ENCODE data around the gene PPARG.

Gene PPARG

DNA sequence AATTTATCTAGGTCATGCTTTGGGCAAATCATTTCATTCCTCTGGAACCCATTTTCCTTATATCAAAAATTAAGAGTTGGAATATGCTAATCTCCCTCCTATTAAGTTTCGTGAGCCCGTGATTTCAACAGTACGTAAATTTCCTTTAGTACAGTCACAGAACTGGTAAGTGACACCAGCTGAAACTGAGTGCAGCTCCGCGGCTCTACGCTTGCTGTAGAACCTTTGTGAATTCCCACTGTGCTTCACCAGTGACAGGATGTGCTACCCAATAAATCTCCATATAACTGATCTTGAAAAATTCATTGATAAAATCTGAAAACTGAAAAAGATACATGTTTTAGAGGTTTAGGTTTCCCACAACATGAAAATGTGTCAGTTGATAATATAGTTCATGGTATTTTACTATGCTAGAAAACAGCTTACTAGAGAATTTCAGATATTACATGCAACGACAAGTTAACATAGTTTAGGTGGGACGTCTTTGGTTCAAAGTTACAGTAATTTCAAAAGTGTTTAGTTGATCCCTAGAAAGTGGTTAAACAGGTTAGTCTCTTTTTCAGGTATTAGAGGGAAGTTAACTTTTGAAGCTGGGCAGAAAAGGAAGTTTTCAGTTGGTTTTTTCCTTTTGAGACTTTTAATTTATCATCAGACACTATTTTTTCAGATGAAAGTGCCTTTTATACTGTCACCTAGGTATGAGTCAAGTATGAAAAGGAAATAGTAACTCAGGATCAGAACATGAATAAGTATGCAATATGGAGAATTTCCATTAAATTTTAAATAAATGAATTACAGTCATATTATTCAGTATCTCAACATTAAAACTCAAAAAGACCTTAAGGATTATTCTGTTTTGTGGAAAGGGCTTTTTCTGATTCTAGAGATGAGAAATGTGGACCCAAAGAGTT is 57.0 kb downstream of the PPARG start:
- DNase-seq = no peak

DNA sequence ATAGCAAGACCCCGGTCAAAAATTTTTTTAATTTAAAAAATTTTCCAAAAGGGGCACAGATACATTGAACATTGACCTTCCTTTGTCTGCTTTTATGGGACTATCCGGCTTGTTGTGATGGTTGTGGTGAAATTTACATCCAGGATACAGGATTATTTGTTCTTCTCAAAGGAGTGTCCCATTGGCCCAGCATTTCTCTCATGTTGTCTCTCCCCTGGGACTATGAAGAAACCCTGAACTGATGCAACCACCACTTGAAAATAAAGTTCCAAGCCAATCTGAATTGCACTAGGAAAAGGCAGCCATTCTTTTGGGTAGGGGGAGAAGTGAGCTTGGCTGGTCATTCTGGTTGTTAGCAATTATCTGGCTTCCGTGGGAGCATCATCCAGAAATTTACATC is 58.4 kb downstream of the PPARG start:
- no peak for DNase-seq

DNA sequence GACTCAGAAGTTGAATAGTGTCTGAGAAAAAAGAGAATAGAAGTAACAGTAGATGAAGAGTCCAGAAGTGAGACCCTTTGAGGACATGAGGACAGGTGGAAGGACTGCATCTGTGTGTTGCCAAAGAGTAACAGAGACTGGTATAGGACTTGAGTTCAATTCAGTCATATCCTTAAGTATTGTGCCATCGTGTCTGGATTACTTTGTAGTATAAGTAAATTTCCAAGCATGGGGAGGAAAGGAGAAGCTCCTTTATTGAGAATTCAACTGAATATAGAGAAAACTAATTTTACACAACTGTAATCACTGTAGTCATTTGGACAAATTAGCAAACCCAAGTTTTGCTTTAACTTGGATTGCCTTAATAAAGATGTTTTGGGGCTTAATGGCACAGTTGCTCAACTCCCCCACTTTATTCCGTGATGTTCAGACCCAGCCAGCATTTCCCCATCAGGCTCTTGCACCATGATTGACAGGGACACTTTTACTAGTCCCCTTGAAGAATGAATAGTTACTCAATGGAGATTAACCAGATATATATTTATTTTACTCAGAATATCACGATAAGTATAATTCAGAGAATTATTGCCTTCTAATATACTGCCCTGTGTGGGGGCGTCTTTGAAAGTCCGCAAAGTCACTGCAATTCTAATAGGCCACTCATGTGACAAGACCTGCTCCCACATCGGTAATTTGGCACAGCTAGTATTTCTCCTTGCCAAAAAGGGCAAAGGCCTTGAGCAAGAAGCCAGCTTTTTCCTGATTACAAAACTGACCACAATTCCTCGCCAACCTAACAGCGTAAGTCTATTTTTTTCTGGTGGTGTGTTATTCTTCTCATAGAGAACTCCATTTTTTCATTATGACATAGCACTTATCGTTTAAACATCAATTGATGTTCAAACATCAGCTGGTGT is 61.3 kb downstream of the PPARG start:
- no peak for DNase-seq

DNA sequence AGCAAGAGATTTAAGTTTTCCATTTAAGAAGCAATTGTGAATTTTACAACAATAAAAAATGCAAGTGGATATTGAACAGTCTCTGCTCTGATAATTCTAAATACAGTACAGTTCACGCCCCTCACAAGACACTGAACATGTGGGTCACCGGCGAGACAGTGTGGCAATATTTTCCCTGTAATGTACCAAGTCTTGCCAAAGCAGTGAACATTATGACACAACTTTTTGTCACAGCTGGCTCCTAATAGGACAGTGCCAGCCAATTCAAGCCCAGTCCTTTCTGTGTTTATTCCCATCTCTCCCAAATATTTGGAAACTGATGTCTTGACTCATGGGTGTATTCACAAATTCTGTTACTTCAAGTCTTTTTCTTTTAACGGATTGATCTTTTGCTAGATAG is 62.3 kb downstream of the PPARG start:
- no peak for DNase-seq

DNA sequence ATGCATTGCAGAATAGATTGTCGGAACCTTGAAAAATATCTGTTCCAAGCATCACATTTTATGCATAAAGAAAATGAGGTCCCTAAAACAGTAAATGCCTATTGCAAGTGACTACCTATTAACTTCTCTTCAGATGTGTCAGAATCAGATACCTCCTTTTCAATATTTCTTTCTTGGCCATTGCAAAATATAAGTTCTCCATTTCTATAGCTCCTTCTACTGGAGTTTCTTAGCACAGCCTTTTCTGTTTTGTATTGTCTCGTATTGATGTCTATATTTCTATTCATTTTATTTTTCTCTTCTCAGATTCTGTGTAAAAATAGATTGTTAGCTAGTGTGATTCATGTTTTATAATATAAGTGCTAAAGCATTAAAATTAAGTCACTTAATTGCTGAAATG is 63.4 kb downstream of the PPARG start:
- no peak for DNase-seq

DNA sequence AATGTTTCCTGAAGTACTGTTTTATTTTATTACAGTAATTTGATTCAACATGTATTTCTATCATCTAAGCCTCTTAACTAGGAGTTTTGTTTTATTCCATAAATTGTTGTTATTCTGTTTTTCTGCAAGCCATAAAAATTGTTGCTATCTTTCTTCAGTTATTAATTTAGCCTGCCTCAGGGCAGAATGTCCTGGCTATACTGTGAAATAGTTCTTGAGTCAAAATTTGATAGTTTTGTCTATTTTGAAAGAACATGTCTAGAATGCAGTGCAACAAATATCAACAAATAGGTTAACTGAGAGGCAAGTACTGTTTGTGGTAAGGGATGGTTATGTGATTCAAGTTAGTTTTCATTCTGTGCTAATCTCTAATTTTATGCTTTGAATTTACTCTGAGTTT is 63.9 kb downstream of the PPARG start:
- no peak for DNase-seq

DNA sequence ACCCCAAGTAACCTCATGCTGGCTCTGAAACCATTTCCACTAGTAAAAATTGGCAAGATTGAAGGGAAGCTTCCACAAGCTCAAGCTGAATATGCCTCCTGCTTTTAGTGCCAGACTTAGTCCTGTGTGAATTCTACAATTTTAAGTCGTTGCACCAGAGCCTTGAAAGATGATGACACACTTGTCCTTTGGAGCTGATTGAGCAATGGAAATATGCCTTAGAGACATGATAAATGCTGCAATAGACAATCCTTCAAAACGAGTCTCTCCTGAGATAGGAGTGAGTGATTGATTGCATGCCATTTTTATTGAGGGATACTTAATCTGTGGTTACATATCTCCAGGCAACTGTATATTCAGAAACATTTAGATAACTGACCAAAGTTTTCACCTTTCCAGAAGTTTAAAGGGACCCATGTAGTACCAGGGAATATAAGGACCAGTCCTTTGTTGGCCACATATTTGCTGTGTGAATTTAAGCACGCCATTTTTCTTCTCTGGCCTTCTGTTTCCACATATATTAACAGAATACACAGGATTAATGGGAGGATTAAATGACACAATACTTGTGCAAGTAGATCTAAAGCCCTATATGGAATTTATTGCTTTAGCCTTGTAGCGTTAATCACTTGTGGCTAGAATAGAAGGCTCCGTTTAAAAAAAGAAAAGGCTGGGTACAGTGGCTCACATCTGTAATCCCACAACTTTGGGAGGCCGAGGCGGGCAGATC is 65.1 kb downstream of the PPARG start:
- DNase-seq = no peak

DNA sequence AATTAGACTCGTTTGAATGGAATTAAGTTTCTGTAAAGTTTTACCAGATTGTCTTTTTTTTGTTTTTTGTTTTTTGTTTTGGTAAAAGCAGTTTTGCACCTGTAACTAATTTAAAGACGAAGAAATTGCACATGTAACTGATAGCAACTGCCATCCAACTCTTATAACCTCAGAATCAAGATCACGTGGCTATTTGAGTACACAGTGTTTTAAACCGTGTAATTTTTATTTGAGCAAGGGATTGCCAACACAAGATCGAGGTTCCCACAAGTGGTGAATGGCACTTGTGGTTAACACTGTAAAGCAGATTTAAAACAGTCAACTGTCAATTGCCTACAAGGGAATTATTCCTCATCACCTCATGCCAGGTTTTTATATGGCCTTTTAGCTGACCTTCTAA is 67.3 kb downstream of the PPARG start:
- no peak for DNase-seq

DNA sequence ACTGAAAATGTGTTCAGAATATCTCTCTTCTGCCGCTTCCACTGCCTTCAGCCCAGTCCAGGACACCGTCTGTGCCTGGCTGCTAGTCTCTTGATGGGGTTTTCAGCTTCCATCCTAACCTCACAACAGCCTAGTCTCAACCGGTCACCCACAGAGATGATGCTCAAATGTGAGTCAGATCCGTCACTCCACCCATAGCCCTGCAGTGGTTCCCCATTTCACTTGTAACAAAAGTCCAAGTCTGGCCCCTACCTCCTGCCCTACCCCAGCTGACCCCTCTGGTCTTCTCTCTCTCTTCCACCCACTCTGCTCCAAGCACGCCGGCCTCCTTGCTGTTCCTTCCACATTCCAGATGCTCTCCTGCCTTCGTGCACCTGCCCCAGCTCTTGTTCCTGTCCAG is 68.1 kb downstream of the PPARG start:
- DNase-seq = no peak

DNA sequence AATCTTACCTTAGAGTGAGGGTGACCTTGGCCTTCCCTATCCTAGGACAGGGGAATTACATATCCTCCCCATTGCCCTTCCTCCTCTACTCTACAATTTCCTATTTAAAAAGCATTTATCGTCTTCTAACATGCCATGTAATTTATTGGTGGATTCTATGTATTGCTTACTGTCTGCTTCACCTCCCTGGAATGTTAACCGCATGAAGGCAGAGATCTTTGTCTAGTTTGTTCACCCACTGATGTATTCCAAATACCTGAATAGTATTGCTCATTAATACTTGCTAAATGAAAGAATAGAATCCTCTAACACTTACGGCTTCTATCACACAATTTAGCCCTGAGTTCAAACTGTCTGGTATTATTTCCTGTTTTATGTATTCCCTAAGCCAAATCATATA is 68.6 kb downstream of the PPARG start:
- no peak for DNase-seq

DNA sequence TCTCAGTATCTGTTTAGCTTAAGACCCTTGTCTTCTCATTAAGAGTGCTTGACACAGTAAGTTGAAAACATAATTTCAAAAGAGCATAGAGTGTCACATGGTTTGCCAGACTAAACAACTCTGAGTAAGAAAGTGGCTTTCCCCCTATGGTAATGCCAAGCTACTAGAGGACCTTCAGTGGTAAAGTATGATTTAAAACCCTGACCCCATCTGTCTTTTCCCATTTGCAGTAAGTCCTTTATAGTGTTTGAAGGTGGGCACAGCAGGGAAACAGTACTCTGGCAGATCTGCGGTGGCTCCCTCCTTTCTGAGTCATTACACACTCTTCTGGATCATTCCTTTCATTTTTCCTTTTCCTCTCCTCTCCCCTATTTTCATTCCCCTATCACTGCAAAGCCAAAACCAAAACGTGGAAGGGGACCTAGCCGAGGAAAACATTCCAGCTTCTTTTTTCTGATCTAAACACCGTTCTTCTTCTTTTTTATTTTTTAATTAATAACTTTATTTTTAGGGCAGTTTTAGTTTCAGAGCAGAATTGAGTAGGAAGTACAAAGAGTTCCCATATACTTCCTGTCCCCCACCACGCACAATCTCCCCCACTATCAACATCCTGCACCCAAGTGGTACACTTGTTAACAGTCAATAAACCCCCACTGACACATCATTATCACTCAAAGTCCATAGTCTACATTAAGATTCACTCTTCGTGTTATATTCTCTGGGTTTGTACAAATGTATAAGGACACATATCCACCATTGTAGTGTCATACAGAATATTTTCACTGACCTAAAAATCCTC is 74.7 kb downstream of the PPARG start:
- DNase-seq = no peak

DNA sequence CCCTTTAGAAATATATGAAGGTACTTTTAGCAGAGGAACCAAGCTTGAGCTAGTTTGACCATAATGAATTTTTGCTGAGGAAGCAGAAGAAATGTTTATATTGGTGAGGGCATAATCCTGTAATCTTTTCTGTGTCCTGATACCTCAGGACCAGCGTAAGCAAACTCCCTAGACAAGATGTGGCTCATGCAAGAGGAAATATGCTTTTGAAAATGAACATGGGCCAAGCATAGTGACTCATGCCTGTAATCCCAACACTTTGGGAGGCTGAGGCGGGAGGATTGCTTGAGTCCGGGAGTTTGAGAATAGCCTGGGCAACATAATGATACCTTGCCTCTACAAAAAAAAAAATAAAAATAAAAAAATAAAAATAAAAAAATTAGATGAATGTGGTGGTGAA is 78.5 kb downstream of the PPARG start:
- no peak for DNase-seq

DNA sequence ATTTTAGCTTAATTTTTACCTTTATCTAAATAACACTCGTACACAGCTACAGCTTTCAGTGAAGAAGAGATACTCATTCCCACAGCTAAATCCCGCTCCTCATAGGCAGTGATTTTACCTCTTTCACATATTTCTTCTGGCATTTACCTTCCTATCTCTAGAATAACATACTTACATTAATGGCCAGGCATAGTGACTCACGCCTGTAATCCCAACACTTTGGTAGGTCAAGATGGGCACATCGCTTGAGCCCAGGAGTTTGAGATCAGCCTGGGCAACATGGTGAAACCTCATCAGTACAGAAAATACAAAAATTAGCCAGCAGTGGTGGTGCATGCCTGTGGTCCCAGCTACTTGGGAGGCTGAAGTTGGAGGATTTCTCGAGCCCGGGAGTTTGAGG is 80.2 kb downstream of the PPARG start:
- no peak for DNase-seq

DNA sequence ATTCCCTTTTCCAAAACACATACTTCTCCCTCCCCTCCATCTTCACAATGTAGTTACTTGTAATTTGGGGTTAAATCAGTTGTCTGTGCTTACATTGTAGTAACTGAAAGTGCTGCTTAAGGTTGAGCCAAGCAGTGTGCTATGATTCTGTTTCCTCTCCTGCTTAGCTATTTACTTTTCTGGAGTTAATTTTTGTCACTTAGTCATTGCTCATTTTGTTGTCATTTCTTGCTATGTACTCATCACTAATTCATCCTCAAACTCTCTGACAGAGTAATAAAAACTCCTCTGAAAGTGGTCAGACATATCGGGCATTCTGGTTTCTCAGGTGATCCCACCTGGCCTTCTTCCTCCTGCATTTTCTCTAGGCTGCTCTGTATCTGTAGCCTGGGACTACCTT is 80.7 kb downstream of the PPARG start:
- DNase-seq = no peak

DNA sequence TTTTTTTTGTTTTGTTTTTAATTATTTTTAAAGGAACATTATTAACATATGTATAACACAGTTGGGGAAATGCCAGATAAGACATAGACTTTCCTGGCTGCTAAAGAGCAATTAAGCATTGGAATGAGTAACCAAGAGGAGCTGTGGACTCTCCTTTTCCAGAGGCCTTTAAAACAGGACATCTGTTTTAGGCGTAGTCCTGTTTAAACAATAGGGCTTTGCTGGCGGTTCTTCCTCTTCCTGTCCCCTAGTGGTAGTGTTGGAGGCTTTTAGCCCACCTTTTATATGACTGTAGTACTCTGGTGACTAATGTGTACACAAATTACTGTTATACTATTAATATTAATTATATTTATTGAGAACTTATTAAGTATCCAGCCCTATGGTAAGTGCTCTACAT is 81.9 kb downstream of the PPARG start:
- no peak for DNase-seq

DNA sequence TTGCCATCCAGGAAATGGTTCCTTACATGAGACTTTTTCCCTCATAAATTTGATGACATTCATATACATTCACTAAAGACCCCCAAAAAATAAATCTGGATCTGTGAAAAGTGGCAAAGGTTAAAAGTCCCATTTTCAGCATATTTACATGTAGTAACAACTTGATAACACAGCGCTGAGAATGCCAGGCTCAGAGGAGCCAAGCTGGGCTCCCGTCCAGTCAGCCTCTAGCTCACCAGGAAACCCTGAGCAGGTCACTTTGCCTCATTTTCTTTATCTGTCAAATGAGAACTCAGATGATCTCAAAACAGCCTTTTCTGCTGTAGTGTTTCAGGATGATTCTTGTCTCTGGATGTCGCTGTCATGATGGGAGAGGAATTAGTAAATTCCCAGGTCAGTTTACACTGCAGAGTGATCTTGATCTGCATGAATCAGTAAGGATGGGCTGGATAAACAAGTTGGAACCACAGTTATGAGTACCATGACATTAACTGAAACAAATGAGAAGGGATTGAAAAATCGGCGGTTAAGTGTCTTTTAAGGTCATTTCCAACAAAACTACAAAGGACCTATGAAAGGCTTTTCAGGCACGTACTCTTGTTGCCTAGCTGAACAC is 82.8 kb downstream of the PPARG start:
- no peak for DNase-seq

DNA sequence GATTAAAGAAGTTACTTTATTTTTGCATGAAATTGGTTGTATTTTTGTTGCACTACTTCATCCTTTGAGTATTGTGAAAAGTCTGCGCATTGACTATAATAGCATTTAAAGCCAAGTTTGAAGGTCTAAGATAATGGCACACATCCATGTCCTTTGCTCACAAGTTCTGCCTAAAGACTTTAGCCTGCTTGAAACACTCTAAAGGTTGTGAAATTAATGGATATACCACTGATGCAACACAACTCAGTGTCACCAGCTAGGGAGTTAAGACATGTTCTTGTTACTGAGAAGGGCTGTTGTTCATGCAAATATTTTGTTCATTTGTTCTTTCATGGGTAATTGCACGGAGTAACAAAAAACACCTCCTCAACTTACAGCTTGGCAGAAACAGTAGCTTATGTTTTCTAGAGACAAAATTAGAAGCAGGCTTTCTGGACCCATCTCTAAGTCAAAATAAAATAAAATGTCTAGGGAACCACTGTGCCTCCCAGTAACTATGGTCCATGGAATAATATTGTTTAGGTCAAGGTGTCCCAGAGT is 83.9 kb downstream of the PPARG start:
- no peak for DNase-seq

DNA sequence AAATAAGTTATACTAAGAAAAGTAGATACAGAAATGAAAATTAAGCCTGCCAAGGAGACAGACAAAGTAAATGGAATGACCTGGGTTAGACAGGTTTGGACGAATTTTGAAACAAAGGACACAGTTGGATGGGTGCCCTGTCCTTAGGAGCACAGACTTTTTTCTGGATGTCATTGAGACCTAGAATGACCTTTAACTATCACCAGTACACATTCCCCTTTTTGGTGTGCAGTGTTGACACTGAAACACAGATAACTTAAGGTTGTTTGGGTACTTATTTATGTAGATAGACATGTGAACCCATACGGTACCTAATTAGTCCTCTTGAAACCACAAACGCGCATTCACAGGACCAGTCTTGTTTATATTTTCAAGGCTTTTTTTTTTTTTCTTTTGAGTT is 86.7 kb downstream of the PPARG start:
- DNase-seq = no peak

DNA sequence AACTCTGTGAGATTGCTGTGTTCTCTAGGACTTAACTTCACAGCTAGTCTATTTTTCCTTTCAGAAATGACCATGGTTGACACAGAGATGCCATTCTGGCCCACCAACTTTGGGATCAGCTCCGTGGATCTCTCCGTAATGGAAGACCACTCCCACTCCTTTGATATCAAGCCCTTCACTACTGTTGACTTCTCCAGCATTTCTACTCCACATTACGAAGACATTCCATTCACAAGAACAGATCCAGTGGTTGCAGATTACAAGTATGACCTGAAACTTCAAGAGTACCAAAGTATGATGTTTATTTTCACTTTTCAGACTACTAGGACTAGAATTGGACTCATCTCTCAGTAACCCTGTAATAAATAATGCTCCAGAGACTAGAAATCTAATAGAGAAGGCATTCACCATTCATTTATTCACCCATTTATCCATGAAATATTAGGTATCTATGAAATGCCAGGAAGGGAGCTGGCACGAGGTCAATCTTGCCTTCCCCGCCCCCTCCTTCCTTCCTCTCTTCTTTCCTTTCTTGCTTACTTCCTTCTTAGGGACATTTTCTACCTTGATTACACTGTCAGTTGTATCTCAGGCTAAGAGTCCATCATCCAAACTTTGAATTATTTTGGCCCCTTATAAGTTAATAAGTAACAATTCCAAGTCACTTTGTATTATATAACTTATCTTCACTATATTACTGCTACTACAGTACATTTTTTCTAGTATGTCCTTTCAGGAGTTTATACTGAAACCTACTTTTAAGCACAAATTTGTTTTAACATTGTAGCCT is 91.0 kb downstream of the PPARG start:
- no peak for DNase-seq

DNA sequence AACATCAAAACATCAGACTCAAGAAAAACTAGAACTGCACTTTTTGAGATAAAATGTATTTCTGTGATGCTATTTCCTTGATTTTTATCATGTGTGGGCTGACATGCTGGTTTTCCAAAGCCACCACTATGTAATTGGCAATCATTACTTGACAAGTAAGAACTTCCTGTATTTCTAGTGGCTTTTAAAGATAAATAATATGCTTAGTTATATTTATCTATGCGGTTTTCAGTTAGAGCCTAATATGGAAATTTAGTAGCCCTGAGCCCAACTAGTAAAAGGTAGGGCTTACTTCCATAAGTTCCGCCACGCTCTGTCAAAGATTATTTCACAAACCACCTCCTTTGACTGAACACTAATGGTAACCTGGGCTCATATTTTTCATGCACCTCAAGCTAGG is 91.6 kb downstream of the PPARG start:
- DNase-seq = no peak

DNA sequence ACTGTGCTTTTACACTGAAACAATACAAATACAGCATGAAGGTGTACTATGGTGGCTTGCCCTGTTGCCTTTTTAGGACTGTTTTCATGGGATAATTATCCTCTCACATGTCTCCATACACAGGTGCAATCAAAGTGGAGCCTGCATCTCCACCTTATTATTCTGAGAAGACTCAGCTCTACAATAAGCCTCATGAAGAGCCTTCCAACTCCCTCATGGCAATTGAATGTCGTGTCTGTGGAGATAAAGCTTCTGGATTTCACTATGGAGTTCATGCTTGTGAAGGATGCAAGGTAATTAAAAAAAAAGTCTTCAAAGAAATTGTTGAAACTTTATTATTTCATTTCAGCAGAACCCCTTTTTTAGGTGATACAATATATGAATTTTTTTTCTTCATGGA is 92.3 kb downstream of the PPARG start:
- DNase-seq = no peak

Data from DMS79 (cell line).